22Rv1 (cell line): ENCODE data around the gene COQ2.

Experiments
- ZFX ChIP-seq: fragments of 450-650 bp; IDR thresholded peaks from 2 replicates; pipeline ENCODE4 v1.6.1; 2017; ENCODE audit warnings: antibody characterized with exemption, borderline replicate concordance
- TF ChIP-seq, protein P1 (sequence below): fragments of 450-650 bp; IDR thresholded peaks from 2 replicates; pipeline ENCODE4 v1.5.1; 2017; ENCODE audit warnings: mild to moderate bottlenecking

DNA sequence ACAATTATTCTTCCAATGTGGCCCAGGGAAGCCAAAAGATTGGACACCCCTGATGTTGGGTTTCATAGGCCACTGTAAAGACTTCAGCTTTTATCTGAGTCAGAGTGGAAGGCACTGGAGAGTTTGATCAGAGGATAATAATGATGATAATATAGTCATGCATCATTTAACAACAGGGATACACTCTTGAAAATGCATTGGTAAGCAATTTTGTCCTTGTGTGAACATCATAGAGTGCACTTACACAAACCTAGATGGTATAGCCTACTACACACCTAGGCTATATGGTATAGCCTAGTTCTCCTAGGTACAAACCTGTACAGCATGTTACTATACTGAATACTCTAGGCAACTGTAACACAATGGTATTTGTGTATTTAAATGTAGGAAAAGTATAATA is 70.5 kb downstream of the COQ2 start:
- TF ChIP-seq, protein P1, sequence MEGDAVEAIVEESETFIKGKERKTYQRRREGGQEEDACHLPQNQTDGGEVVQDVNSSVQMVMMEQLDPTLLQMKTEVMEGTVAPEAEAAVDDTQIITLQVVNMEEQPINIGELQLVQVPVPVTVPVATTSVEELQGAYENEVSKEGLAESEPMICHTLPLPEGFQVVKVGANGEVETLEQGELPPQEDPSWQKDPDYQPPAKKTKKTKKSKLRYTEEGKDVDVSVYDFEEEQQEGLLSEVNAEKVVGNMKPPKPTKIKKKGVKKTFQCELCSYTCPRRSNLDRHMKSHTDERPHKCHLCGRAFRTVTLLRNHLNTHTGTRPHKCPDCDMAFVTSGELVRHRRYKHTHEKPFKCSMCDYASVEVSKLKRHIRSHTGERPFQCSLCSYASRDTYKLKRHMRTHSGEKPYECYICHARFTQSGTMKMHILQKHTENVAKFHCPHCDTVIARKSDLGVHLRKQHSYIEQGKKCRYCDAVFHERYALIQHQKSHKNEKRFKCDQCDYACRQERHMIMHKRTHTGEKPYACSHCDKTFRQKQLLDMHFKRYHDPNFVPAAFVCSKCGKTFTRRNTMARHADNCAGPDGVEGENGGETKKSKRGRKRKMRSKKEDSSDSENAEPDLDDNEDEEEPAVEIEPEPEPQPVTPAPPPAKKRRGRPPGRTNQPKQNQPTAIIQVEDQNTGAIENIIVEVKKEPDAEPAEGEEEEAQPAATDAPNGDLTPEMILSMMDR, result no peak
- no peak for TF ChIP-seq ZFX
